NOMO-1 treated with DMSO at 0.1 percent for 48 hours (cell line): Measurements from ENCODE around the gene ANKRD65.
"Not testable (repeated sequence)": the region's sequence is repeated elsewhere in the genome, so short reads cannot be mapped to it uniquely, and the experiment has no call there.

Source experiments
- DNase-seq: peaks from one replicate; lab custom pipeline; 2025; ENCODE audit not compliant: unreplicated experiment; lab: John Stamatoyannopoulos, UW

ANKRD65 gene

GRCh38 chr1:1430992-1431844 is 10.1 kb upstream of the ANKRD65 start:
- no peak for DNase-seq

- DNase-seq: no peak
Measured at GRCh38 chr1:1430114-1430982, 9.3 kb upstream of the ANKRD65 start.

- no peak for DNase-seq
Measured at GRCh38 chr1:1429671-1430073, 8.6 kb upstream of the ANKRD65 start.

GRCh38 chr1:1428967-1429366 is 7.9 kb upstream of the ANKRD65 start:
- DNase-seq: not testable (repeated sequence)

GRCh38 chr1:1428174-1428573 is 7.1 kb upstream of the ANKRD65 start:
- no peak for DNase-seq

GRCh38 chr1:1427820-1428148 is 6.7 kb upstream of the ANKRD65 start:
- DNase-seq: no peak

- no peak for DNase-seq
Measured at GRCh38 chr1:1427106-1427819, 6.2 kb upstream of the ANKRD65 start.

- DNase-seq: no peak
Measured at GRCh38 chr1:1426496-1427105, 5.5 kb upstream of the ANKRD65 start.

- no peak for DNase-seq
Measured at GRCh38 chr1:1425753-1426495, 4.8 kb upstream of the ANKRD65 start.

- no peak for DNase-seq
Measured at GRCh38 chr1:1425426-1425752, 4.3 kb upstream of the ANKRD65 start.

- DNase-seq: no peak
Measured at GRCh38 chr1:1424707-1425106, 3.6 kb upstream of the ANKRD65 start.

- no peak for DNase-seq
Measured at GRCh38 chr1:1423245-1423597, 2.1 kb upstream of the ANKRD65 start.

GRCh38 chr1:1422465-1423244 is 1.6 kb upstream of the ANKRD65 start:
- DNase-seq: no peak

GRCh38 chr1:1421907-1422464 is 910 bp upstream of the ANKRD65 start:
- DNase-seq: no peak

GRCh38 chr1:1420654-1421141 is 378 bp downstream of the ANKRD65 start:
- DNase-seq: no peak

- no peak for DNase-seq
Measured at GRCh38 chr1:1419813-1420653, 1.0 kb downstream of the ANKRD65 start.

- no peak for DNase-seq
Measured at GRCh38 chr1:1419363-1419812, 1.7 kb downstream of the ANKRD65 start.
